DOHH2 (cell line): Measurements from ENCODE around the gene LRRC2.

Experiments
- H3F3A ChIP-seq: fragments of 200-600 bp; sonication (generic), shearing (Covaris generic); 2 replicates; pipeline ENCODE4 v1.6.0; 2016; ENCODE audit warnings: antibody characterized with exemption, mild to moderate bottlenecking; ENCODE audit not compliant: control insufficient read depth, insufficient read depth
- H3K27ac ChIP-seq: fragments of 200-600 bp; sonication (generic); 2 replicates; pipeline ENCODE4 v1.5.1; 2014; ENCODE audit warnings: low read depth, mild to moderate bottlenecking, low read length, moderate library complexity
- H3K27me3 ChIP-seq: fragments of 200-600 bp; sonication (generic); 2 replicates; pipeline ENCODE4 v1.6.1; 2014; ENCODE audit warnings: mild to moderate bottlenecking, low read length, mixed read lengths; ENCODE audit not compliant: control insufficient read depth
- H3K36me3 ChIP-seq: fragments of 200-600 bp; sonication (generic); 2 replicates; pipeline ENCODE4 v1.6.1; 2014; ENCODE audit warnings: mild to moderate bottlenecking, low read length, moderate library complexity, mixed read lengths; ENCODE audit not compliant: control insufficient read depth
- H3K4me1 ChIP-seq: fragments of 200-600 bp; sonication (generic); 2 replicates; pipeline ENCODE4 v1.6.1; 2014; ENCODE audit warnings: mild to moderate bottlenecking, low read length, mixed read lengths; ENCODE audit not compliant: control insufficient read depth
- H3K4me2 ChIP-seq: fragments of 200-600 bp; sonication (generic); 2 replicates; pipeline ENCODE4 v1.6.0; 2014; ENCODE audit warnings: mild to moderate bottlenecking, low read length, moderate library complexity
- H3K4me3 ChIP-seq: fragments of 200-600 bp; sonication (generic); 2 replicates; pipeline ENCODE4 v1.5.1; 2014; ENCODE audit warnings: mild to moderate bottlenecking, low read length, mixed read lengths
- H3K79me2 ChIP-seq: fragments of 200-600 bp; sonication (generic); 2 replicates; pipeline ENCODE4 v1.6.1; 2014; ENCODE audit warnings: mild to moderate bottlenecking, low read length, mixed read lengths; ENCODE audit not compliant: control insufficient read depth
- H3K9me2 ChIP-seq: fragments of 200-600 bp; sonication (generic); replicated peaks from 2 replicates; pipeline ENCODE4 v1.6.1; 2014; ENCODE audit warnings: mild to moderate bottlenecking, low read length, mixed read lengths; ENCODE audit not compliant: control insufficient read depth
- H3K9me3 ChIP-seq: fragments of 200-600 bp; sonication (generic); 2 replicates; pipeline ENCODE4 v1.6.1; 2014; ENCODE audit warnings: antibody characterized with exemption, low read length, mixed read lengths; ENCODE audit not compliant: control insufficient read depth, insufficient read depth
- H4K20me1 ChIP-seq: fragments of 200-600 bp; sonication (generic); 2 replicates; pipeline ENCODE4 v1.6.0; 2014; ENCODE audit warnings: low read depth, mild to moderate bottlenecking, antibody characterized with exemption, low read length, moderate library complexity; ENCODE audit not compliant: control insufficient read depth, insufficient read depth
- CTCF ChIP-seq: fragments of 200-600 bp; sonication (generic); IDR thresholded peaks from one replicate; pipeline ENCODE4 v1.5.1; 2014; ENCODE audit warnings: antibody characterized with exemption, mild to moderate bottlenecking, low read depth, low read length; ENCODE audit not compliant: poor library complexity, severe bottlenecking
- EZH2phosphoT487 ChIP-seq: fragments of 200-600 bp; sonication (generic); IDR thresholded peaks from 2 replicates; pipeline ENCODE4 v1.6.1; 2017; ENCODE audit warnings: borderline replicate concordance, mild to moderate bottlenecking, antibody characterized with exemption, low read length, moderate library complexity, mixed read lengths

LRRC2 gene

GRCh38 chr3:46542344-46542743 lies 23.8 kb downstream of the LRRC2 start:
- peak overlapping the region; percentile 100 for H3K27ac ChIP-seq
- H3K79me2 ChIP-seq, result peaks cover 5% of the 10 kb centered on the region
- H3K4me1 ChIP-seq, result peaks cover 96% of the 10 kb centered on the region

DNA sequence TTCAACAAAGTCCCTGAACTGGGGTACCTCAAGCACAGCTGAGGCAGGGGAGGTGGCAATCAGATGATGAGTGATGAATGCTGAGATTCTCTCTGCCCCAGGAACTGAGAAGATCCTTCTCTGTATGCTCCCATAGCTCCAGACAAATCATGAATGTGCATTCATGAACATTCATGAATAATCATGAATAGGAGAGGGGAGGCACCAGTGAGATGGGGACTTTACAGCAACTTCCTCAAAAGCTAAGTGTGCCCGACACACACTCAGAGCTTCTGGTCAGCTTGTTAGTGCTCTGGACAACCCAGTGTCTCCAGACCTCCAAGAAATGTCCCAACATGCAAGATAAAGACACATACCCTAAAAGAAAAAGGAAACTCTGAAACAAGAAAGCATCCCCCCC lies 24.3 kb downstream of the LRRC2 start:
- no peaks in the 10 kb centered on the region for H4K20me1 ChIP-seq
- H3K4me2 ChIP-seq, result peak overlapping the region; percentile 70
- TF ChIP-seq CTCF (no peak), EZH2phosphoT487 (no peak)
- peak overlapping the region; percentile 56 for H3K4me3 ChIP-seq
- peaks cover 6% of the 10 kb centered on the region; the same call in 1 of the 2 replicates for H3K36me3 ChIP-seq
- peaks cover 41% of the 10 kb centered on the region for H3F3A ChIP-seq
- H3K9me2 ChIP-seq, result no peaks in the 10 kb centered on the region
- H3K79me2 ChIP-seq, result peaks cover 5% of the 10 kb centered on the region
- no peaks in the 10 kb centered on the region for H3K9me3 ChIP-seq
- peaks cover 96% of the 10 kb centered on the region for H3K4me1 ChIP-seq
- peak overlapping the region; percentile 100 for H3K27ac ChIP-seq
- no peaks in the 10 kb centered on the region for H3K27me3 ChIP-seq

More at GRCh38 chr3:46542344-46542743, 23.8 kb downstream of the LRRC2 start:
- Histone ChIP-seq H3K36me3 (peaks cover 6% of the 10 kb centered on the region; the same call in 1 of the 2 replicates), H3K4me3 (peak overlapping the region; percentile 56), H4K20me1 (no peaks in the 10 kb centered on the region), H3K27me3 (no peaks in the 10 kb centered on the region), H3K4me2 (peak overlapping the region; percentile 70), H3F3A (peaks cover 45% of the 10 kb centered on the region), H3K9me2 (no peaks in the 10 kb centered on the region), H3K9me3 (no peaks in the 10 kb centered on the region)
- TF ChIP-seq EZH2phosphoT487, result no peak
- no peak for TF ChIP-seq CTCF

DNA sequence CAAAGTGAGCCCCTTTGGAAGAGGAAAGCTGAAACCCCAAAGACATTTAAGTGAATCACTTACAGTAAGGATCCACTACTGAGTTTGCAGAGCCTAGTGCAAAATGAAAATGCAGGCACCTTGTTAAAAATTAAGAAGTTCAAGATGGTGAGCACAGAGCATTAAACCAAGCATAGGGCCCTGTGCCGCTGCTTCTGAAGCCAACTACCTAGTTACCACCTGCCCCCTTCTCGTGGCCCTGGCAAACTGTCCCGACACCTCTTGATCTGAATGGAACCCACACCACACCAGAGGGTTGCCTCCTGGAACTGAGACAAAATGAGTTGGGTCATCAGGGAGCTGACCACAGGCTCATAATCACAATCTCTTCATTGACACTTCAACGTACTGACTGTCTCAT lies 25.6 kb downstream of the LRRC2 start:
- Histone ChIP-seq H3K4me1 (peaks cover 96% of the 10 kb centered on the region), H4K20me1 (no peaks in the 10 kb centered on the region), H3K27me3 (no peaks in the 10 kb centered on the region), H3K27ac (peak overlapping the region; percentile 100), H3K9me3 (no peaks in the 10 kb centered on the region), H3K9me2 (no peaks in the 10 kb centered on the region), H3F3A (peaks cover 35% of the 10 kb centered on the region), H3K4me3 (peak overlapping the region; percentile 74), H3K79me2 (peaks cover 5% of the 10 kb centered on the region), H3K36me3 (peaks cover 6% of the 10 kb centered on the region; the same call in 1 of the 2 replicates), H3K4me2 (peak overlapping the region; percentile 99)
- no peak for TF ChIP-seq CTCF
- TF ChIP-seq EZH2phosphoT487, result no peak
